ENCODE measurements around the gene MRPS31.

DNA sequence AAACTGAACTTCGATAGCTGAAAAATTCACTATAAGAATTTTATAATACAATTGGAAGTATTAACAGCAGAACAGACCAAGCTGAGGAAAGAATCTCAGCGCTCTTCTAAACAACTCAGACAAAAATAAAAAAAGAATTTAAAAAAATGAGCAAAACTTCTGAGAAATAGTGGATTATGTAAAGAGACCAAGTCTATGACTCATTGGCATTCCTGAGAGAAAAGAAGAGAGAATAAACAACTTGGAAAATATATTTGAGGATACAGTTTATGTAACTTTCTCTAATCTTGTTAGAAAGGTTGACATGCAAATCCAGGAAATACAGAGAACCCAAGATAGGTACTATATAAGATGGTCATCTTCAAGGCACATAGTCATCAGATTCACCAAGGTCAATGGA, 43.8 kb upstream of the MRPS31 start:
- TF ChIP-seq, protein P1, sequence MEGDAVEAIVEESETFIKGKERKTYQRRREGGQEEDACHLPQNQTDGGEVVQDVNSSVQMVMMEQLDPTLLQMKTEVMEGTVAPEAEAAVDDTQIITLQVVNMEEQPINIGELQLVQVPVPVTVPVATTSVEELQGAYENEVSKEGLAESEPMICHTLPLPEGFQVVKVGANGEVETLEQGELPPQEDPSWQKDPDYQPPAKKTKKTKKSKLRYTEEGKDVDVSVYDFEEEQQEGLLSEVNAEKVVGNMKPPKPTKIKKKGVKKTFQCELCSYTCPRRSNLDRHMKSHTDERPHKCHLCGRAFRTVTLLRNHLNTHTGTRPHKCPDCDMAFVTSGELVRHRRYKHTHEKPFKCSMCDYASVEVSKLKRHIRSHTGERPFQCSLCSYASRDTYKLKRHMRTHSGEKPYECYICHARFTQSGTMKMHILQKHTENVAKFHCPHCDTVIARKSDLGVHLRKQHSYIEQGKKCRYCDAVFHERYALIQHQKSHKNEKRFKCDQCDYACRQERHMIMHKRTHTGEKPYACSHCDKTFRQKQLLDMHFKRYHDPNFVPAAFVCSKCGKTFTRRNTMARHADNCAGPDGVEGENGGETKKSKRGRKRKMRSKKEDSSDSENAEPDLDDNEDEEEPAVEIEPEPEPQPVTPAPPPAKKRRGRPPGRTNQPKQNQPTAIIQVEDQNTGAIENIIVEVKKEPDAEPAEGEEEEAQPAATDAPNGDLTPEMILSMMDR (IDR thresholded peaks at IDR 0.05; ENCODE audit: insufficient read depth, low read depth, low read length), result no peak
- TF ChIP-seq EZH2 (IDR thresholded peaks at IDR 0.05; ENCODE audit: insufficient read depth, low read length), result no peak

Measured in astrocyte (in vitro differentiated cells and primary cell).